Measurements from ENCODE around the gene SYNE1.
A peak's percentile ranks its signal among the peaks of the same experiment; 100 is the strongest.

The SYNE1 gene

DNA sequence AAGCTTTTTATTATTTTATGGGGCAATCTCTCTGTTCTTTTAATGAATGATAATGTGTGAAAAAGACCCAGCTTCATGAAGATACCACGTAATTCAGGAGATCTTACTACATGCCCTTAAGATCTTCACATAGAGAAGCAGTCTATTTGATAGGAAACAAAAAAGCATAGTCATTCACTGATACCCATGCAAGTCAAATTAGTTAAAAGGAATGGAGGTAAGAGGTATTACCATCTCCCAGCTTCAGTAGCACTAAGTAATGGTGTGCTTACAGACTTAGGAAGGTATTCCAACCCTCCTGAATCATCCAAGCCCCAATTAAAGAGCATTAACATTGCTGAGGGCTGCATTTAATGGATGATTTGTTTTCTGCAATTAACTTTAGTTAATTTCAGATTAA is 364.7 kb downstream of the SYNE1 start:
- DNase-seq (ENCODE audit: low read depth in 2 of 2): peak in 1 of 2 donors; percentile 31
- no peak overlapping the region for H3K4me3 ChIP-seq (replicated peaks in 1 of 2; ENCODE audit: low read depth in 2 of 2, low read length in 2 of 2)
- TF ChIP-seq, protein P1, sequence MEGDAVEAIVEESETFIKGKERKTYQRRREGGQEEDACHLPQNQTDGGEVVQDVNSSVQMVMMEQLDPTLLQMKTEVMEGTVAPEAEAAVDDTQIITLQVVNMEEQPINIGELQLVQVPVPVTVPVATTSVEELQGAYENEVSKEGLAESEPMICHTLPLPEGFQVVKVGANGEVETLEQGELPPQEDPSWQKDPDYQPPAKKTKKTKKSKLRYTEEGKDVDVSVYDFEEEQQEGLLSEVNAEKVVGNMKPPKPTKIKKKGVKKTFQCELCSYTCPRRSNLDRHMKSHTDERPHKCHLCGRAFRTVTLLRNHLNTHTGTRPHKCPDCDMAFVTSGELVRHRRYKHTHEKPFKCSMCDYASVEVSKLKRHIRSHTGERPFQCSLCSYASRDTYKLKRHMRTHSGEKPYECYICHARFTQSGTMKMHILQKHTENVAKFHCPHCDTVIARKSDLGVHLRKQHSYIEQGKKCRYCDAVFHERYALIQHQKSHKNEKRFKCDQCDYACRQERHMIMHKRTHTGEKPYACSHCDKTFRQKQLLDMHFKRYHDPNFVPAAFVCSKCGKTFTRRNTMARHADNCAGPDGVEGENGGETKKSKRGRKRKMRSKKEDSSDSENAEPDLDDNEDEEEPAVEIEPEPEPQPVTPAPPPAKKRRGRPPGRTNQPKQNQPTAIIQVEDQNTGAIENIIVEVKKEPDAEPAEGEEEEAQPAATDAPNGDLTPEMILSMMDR (IDR thresholded peaks at IDR 0.05; ENCODE audit: low read depth, low read length): no peak

DNA sequence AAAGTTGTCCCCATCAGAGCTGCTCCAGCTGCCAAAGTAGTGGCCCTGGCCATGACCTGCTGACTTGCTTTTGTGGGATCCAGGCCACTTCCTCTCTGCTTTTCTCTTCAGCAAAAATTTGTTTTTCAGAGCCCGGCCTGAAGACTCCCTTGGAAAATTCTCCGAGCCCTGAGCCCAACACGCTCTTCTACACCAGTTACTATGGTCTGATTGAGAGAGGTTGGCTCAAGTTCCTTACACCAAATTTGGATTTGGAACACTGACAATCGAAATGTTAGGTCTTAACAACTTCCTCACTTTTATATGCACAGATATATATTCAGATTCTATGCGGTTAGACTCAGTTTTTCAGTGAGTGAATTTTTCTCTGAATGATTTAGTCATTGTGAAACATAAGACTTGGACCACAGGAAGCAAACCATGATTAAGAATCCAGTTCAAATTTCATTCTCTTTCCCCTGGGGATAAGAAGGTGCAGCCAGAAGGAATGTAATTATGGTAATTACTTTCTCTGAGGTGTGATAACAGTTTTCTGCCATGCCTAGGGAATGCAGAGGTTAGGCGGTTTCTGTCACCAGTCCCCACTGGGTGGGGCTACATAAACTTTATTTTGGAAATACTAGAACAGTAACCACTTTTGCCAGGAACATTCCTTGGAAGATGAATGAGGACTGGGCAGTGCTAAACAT is 365.2 kb downstream of the SYNE1 start:
- peak; percentile 74 to 79 for DNase-seq (ENCODE audit: low read depth in 2 of 2)
- no peak overlapping the region for H3K4me3 ChIP-seq (replicated peaks in 1 of 2; ENCODE audit: low read depth in 2 of 2, low read length in 2 of 2)

DNA sequence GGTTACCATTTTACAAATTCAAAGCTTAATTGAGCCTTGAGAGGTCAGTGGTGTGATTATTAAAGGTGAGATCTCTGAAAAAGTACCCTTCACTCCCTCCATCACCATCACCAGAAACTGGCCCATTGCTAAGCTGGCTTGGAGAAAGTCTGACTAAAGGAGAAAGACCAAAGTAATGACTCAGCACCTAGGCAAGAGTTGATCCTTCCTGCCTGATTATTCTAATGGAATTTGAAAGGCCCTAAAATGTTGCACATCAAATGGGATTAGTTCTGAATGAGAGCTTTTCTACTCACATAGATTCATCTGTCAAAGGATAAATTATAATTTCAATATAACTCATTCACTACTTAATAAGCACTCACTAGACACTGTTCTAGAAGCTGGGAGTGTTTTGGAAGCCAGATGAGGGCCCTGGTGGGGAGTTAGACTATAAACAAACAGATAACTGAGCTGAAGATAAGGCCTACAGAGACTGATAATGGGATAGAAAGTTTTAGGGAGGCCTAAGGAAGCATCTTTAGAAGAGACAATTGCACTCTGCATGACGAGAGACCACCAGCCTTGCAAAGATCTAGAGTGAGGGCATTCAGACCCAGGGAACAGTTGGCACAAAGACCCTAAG is 366.7 kb downstream of the SYNE1 start:
- H3K4me3 ChIP-seq (replicated peaks in 1 of 2; ENCODE audit: low read depth in 2 of 2, low read length in 2 of 2): no peak overlapping the region
- TF ChIP-seq, protein P1 (IDR thresholded peaks at IDR 0.05; ENCODE audit: low read depth, low read length): no peak
- DNase-seq (ENCODE audit: low read depth in 2 of 2): peak; percentile 34 to 74

More for the DNA sequence above, 365.2 kb downstream of the SYNE1 start:
- TF ChIP-seq, protein P1 (IDR thresholded peaks at IDR 0.05; ENCODE audit: low read depth, low read length): no peak

GRCh38 chr6:152268846-152269442 is 368.2 kb downstream of the SYNE1 start:
- peak in 1 of 2 donors; percentile 65 for DNase-seq (ENCODE audit: low read depth in 2 of 2)
- H3K4me3 ChIP-seq (replicated peaks in 1 of 2; ENCODE audit: low read depth in 2 of 2, low read length in 2 of 2): no peak overlapping the region
- TF ChIP-seq, protein P1 (IDR thresholded peaks at IDR 0.05; ENCODE audit: low read depth, low read length): no peak

DNA sequence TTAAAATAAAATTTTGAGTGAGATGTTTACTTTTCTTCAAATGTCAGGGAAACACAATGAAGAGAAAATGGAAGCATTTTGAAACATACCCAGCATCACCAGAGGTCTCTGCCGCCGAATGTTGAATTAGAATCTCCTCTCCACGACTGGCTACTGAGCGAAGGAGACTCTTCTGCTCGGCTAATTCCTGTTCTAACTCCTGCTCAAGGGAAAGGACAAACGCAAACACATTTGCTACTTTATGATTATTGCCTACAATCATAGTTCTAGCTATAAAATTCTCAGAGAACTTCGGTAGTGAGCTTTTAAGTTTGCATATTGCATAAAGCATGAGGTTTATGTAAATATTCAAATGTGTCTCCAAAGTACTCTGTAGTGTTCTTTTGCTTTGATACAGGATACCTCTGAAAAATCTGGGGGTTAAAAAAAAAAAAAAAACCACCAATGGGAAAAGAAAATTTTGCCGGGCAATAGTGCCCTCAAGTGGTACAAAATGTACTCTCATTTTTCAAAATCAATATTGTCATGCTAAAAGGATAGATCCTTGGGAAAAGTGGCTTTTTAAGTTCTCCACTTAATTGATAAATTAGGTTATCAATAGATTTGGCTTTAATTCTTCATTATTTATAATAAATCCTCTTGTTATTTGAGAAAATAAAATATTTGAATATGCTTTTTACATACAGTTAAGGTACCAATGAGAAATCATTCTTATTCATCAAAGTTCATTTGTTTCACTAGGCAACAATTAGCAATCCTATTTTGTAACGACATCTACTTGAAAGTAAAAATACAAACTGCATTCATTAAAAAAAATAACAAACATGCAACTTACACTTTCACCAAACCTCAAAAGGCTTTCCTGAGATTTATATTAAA is 369.0 kb downstream of the SYNE1 start:
- TF ChIP-seq, protein P1 (IDR thresholded peaks at IDR 0.05; ENCODE audit: low read depth, low read length): peak; percentile 46
- DNase-seq (ENCODE audit: low read depth in 2 of 2): peak; percentile 44 to 52
- no peak overlapping the region for H3K4me3 ChIP-seq (replicated peaks in 1 of 2; ENCODE audit: low read depth in 2 of 2, low read length in 2 of 2)

DNA sequence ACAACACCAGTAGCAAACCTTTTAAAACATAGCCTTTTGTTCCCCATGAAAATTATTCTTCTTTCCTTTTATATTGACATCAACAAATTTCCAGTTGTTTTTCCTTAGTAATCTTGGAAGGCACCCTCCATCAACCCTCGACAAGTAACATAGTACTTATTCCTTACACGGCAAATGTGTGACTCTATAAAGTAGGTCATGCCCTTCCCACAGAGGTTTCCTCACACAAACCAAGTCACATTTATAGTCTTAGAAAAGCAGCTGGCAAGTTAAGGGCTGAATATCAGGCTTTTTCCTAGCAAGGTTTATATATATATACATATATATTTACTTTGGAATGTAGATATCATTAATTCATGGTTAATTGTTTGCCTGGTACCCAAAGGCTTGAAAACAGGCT is 371.5 kb downstream of the SYNE1 start:
- H3K4me3 ChIP-seq (replicated peaks in 1 of 2; ENCODE audit: low read depth in 2 of 2, low read length in 2 of 2): no peak overlapping the region
- TF ChIP-seq, protein P1 (IDR thresholded peaks at IDR 0.05; ENCODE audit: low read depth, low read length): no peak
- DNase-seq (ENCODE audit: low read depth in 2 of 2): no peak
